CD4-positive, alpha-beta memory T cell (primary cell): ENCODE data around the gene SLC10A7. TPM values are rescaled to one million over a fixed set of nuclear protein-coding genes. Genes with fewer than 3 reads are reported as not detected.
A peak's percentile ranks its signal among the peaks of the same experiment; 100 is the strongest.

ENCODE experiments used
- CTCF ChIA-PET: fragments of 350-600 bp; sonication (Branson Sonifier 250); formaldehyde crosslinking; loops from one replicate; lab custom pipeline; 2021; ENCODE audit warnings: inconsistent platforms; ENCODE audit not compliant: partially characterized antibody; lab: Charles Lee
- POLR2A ChIA-PET: fragments of 350-600 bp; sonication (Branson Sonifier 250); formaldehyde crosslinking; loops from one replicate; lab custom pipeline; 2021; ENCODE audit not compliant: partially characterized antibody; lab: Charles Lee
- DNase-seq, 5 donors: peaks; one replicate each; pipeline versions ENCODE4 v3.0.0 to v3.0.0-alpha.2; 2020 to 2022; ENCODE audit warnings: mixed read lengths in 1 of 5
- H3K27ac ChIP-seq: one replicate; pipeline ENCODE4 v1.7.0; 2013; ENCODE audit warnings: low read depth, low read length
- H3K27me3 ChIP-seq: 2 replicates; pipeline ENCODE4 v1.7.0; 2013; ENCODE audit warnings: mild to moderate bottlenecking, low read length, moderate library complexity; ENCODE audit not compliant: insufficient read depth
- H3K36me3 ChIP-seq: 2 replicates; pipeline ENCODE4 v1.7.0; 2013; ENCODE audit warnings: mild to moderate bottlenecking, low read length, moderate library complexity; ENCODE audit not compliant: insufficient read depth
- H3K4me1 ChIP-seq: 2 replicates; pipeline ENCODE4 v1.7.0; 2013; ENCODE audit warnings: mild to moderate bottlenecking, low read length, moderate library complexity; ENCODE audit not compliant: insufficient read depth
- H3K4me3 ChIP-seq, 2 donors: one replicate each; pipeline ENCODE4 v1.7.0; 2013; ENCODE audit warnings: low read length in 2 of 2, mild to moderate bottlenecking in 1 of 2
- H3K9me3 ChIP-seq, 2 donors: one replicate each; pipeline ENCODE4 v1.7.0; 2013; ENCODE audit warnings: low read length in 2 of 2, control low read depth in 1 of 2; ENCODE audit not compliant: control insufficient read depth in 1 of 2
- H3K27ac Mint-ChIP-seq, 7 donors: one replicate each; pipeline ENCODE4 v1.8.0; 2020 to 2021; ENCODE audit warnings: mixed read lengths in 7 of 7, mild to moderate bottlenecking in 6 of 7, inconsistent platforms in 3 of 7, moderate library complexity in 3 of 7
- H3K27me3 Mint-ChIP-seq, 2 donors: one replicate each; pipeline ENCODE4 v1.8.0; 2020 to 2021; ENCODE audit warnings: mixed read lengths in 2 of 2
- H3K36me3 Mint-ChIP-seq, 2 donors: one replicate each; pipeline ENCODE4 v1.8.0; 2020 to 2021; ENCODE audit warnings: mixed read lengths in 2 of 2, inconsistent platforms in 1 of 2, mild to moderate bottlenecking in 1 of 2
- H3K4me1 Mint-ChIP-seq, 4 donors: one replicate each; pipeline ENCODE4 v1.8.0; 2020 to 2021; ENCODE audit warnings: mixed read lengths in 4 of 4, mild to moderate bottlenecking in 1 of 4
- H3K4me3 Mint-ChIP-seq, 8 donors: one replicate each; pipeline ENCODE4 v1.8.0; 2020 to 2021; ENCODE audit warnings: mixed read lengths in 8 of 8, mild to moderate bottlenecking in 7 of 8, moderate library complexity in 6 of 8, inconsistent platforms in 3 of 8
- H3K9me3 Mint-ChIP-seq, 8 donors: one replicate each; pipeline ENCODE4 v1.8.0; 2020 to 2021; ENCODE audit warnings: mixed read lengths in 8 of 8, mild to moderate bottlenecking in 5 of 8, inconsistent platforms in 3 of 8, moderate library complexity in 1 of 8
- intact Hi-C: fragments of 100-400 bp; cut with micrococcal nuclease; formaldehyde crosslinking; loops from one replicate; pipeline ENCODE4 v1.15.1; 2023
- polyA plus RNA-seq, 2 donors: library from polyadenylated mRNA; unstranded; fragments of 300-500 nt; fragmentation: Illumina TruSeq; gene quantifications; one replicate each; pipeline ENCODE4 v1.2.3, GENCODE V29; 2021
- total RNA-seq, 2 experiments: library from RNA; stranded (reverse); gene quantifications; one replicate each; pipeline ENCODE4 v1.2.3, GENCODE V29; 2021

Gene SLC10A7
- total and polyA plus RNA-seq, 4 experiments from 2014 or later = 9.0 to 17.7 (median 10.1) TPM

DNA sequence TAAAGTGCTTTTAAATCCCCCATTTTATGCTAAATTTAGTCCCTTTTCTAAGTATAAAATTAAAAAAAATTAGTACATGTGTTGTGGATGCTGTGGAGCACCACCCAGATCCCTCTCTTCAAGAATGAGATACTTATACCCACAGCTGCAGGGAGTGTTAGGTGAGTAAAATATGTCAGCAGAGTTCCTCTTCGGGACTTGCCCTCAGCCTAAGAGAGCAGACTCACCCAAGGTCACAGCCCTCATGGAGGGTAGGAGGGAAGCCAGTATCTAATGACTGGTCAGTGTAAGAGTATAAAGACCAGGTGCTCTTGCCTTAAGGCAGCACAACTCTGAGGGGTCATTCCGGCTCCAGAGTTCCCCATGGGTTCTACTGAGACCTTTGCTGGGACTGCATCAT lies 218.9 kb downstream of the SLC10A7 start:
- POLR2A ChIA-PET = no interaction called here
- Mint-ChIP-seq H3K9me3 (peaks cover 0 to 4% (median 2%) of the 10 kb centered on the region in 8 donors), H3K4me1 (peaks cover 0 to 3% (median 0%) of the 10 kb centered on the region in 4 donors), H3K4me3 (no peak overlapping the region), H3K27me3 (no peaks in the 10 kb centered on the region), H3K36me3 (peaks cover 14 to 36% of the 10 kb centered on the region in 2 donors), H3K27ac (no peak overlapping the region)
- intact Hi-C loops = no loop called here
- no peaks in the 10 kb centered on the region for H3K9me3 ChIP-seq
- DNase-seq = no peak
- no peaks in the 10 kb centered on the region for H3K4me1 ChIP-seq
- H3K36me3 ChIP-seq = no peaks in the 10 kb centered on the region
- H3K27me3 ChIP-seq = no peaks in the 10 kb centered on the region
- no peak overlapping the region for H3K4me3 ChIP-seq
- no peak overlapping the region for H3K27ac ChIP-seq
- CTCF ChIA-PET = no interaction called here

DNA sequence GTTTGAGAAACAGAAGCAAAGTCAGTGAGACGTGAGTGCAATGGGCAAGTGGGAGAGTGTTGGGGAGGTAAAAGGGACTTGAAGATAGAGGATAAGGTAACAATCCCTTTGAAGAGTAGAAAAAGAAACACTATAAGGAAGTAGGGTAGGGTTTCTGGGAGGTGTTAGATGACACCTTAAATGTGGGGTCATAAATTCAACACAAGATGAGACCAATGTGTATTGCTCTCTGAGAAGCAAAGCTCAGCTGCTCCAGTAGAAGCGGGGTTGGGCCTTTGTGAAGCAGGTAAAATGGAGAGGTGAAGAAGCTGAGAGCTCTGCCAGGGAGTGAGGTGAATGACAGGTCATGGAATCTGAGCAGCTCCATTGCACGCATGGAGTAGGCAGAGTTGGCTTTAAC lies 222.1 kb downstream of the SLC10A7 start:
- no peaks in the 10 kb centered on the region for H3K9me3 ChIP-seq
- Mint-ChIP-seq H3K36me3 (peaks cover 7 to 25% of the 10 kb centered on the region in 2 donors), H3K4me1 (peaks cover 0 to 3% (median 0%) of the 10 kb centered on the region in 4 donors), H3K27me3 (no peaks in the 10 kb centered on the region), H3K4me3 (no peak overlapping the region), H3K9me3 (peaks cover 0 to 4% (median 2%) of the 10 kb centered on the region in 8 donors), H3K27ac (peak overlapping the region in 1 of 7 donors; percentile 24)
- POLR2A ChIA-PET = no interaction called here
- H3K4me1 ChIP-seq = no peaks in the 10 kb centered on the region
- no peaks in the 10 kb centered on the region for H3K36me3 ChIP-seq
- intact Hi-C loops = no loop called here
- H3K27me3 ChIP-seq = no peaks in the 10 kb centered on the region
- CTCF ChIA-PET = no interaction called here
- no peak overlapping the region for H3K4me3 ChIP-seq
- DNase-seq = no peak
- no peak overlapping the region for H3K27ac ChIP-seq

- POLR2A ChIA-PET = no interaction called here
These were observed 227.0 kb downstream of the SLC10A7 start for GRCh38 chr4:146294776-146295175.

DNA sequence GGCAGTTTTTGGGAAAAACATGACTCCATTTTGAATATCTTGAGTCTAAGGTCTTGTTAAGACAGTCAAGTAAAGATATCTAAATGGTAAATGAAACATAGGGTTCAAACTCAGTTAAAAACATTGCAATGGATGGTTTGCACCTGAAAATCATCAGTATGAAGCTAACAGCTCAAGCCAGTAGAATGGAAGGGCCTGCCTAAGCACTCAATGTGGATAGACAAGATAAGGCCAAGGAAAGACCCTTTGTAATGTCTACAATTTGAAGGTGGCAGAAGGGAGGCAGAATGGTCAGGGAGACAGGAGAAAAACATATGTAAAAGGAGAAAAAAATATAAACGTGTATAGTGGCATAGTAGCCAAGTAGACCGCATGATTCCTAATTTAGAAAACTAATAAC lies 229.2 kb downstream of the SLC10A7 start:
- peak overlapping the region in 1 of 7 donors; percentile 33 for H3K27ac Mint-ChIP-seq
- intact Hi-C loops = no loop called here
- POLR2A ChIA-PET = no interaction called here
- H3K4me3 Mint-ChIP-seq = no peak overlapping the region
- DNase-seq = no peak
- H3K27me3 Mint-ChIP-seq = no peaks in the 10 kb centered on the region
- Histone ChIP-seq H3K36me3 (no peaks in the 10 kb centered on the region), H3K4me3 (no peak overlapping the region), H3K27me3 (no peaks in the 10 kb centered on the region), H3K9me3 (no peaks in the 10 kb centered on the region), H3K4me1 (no peaks in the 10 kb centered on the region), H3K27ac (no peak overlapping the region)
- peaks cover 20 to 40% of the 10 kb centered on the region in 2 donors for H3K36me3 Mint-ChIP-seq
- CTCF ChIA-PET = no interaction called here
- peaks cover 0 to 3% (median 0%) of the 10 kb centered on the region in 8 donors for H3K9me3 Mint-ChIP-seq
- H3K4me1 Mint-ChIP-seq = no peaks in the 10 kb centered on the region

More at GRCh38 chr4:146294776-146295175, 227.0 kb downstream of the SLC10A7 start:
- H3K27ac Mint-ChIP-seq = no peak overlapping the region
- H3K27me3 Mint-ChIP-seq = no peaks in the 10 kb centered on the region
- H3K4me1 Mint-ChIP-seq = peaks cover 0 to 3% (median 0%) of the 10 kb centered on the region in 4 donors
- Histone ChIP-seq H3K27me3 (no peaks in the 10 kb centered on the region), H3K9me3 (no peaks in the 10 kb centered on the region), H3K4me3 (no peak overlapping the region), H3K4me1 (no peaks in the 10 kb centered on the region), H3K27ac (no peak overlapping the region), H3K36me3 (no peaks in the 10 kb centered on the region)
- H3K36me3 Mint-ChIP-seq = peaks cover 14 to 38% of the 10 kb centered on the region in 2 donors
- CTCF ChIA-PET = no interaction called here
- no peak for DNase-seq
- H3K4me3 Mint-ChIP-seq = no peak overlapping the region
- H3K9me3 Mint-ChIP-seq = peaks cover 0 to 3% (median 0%) of the 10 kb centered on the region in 8 donors
- intact Hi-C loops = no loop called here

GRCh38 chr4:146291313-146291712 lies 230.4 kb downstream of the SLC10A7 start:
- CTCF ChIA-PET = no interaction called here
- Histone ChIP-seq H3K4me3 (no peak overlapping the region), H3K27ac (no peak overlapping the region), H3K4me1 (no peaks in the 10 kb centered on the region), H3K9me3 (no peaks in the 10 kb centered on the region), H3K27me3 (no peaks in the 10 kb centered on the region), H3K36me3 (no peaks in the 10 kb centered on the region)
- Mint-ChIP-seq H3K36me3 (peaks cover 20 to 40% of the 10 kb centered on the region in 2 donors), H3K27ac (no peak overlapping the region), H3K4me3 (no peak overlapping the region), H3K4me1 (no peaks in the 10 kb centered on the region), H3K27me3 (no peaks in the 10 kb centered on the region), H3K9me3 (peaks cover 0 to 3% (median 0%) of the 10 kb centered on the region in 8 donors)
- DNase-seq = no peak
- POLR2A ChIA-PET = no interaction called here
- intact Hi-C loops = no loop called here

DNA sequence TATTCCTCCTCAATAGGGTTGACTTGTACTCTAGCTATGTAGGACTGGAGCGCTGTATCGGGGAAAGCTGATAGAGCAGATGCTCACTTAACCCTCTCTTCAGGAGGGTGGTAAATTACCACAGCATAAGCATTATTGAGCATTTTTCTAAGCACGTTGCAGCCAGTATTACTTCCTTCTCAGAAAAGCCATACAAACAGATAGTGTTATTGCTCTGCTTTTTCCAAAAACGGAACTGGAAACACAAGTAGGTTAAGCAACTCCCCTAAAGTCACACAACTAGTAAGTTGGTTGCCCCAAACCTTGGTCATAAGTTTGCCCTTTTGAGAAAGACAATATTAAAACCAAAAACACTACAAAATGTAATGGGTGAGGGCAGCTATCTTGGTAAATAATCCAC lies 233.5 kb downstream of the SLC10A7 start:
- Histone ChIP-seq H3K36me3 (no peaks in the 10 kb centered on the region), H3K4me1 (no peaks in the 10 kb centered on the region), H3K27ac (no peak overlapping the region), H3K4me3 (no peak overlapping the region), H3K27me3 (no peaks in the 10 kb centered on the region), H3K9me3 (no peaks in the 10 kb centered on the region)
- CTCF ChIA-PET = no interaction called here
- intact Hi-C loops = no loop called here
- peaks cover 0 to 3% (median 0%) of the 10 kb centered on the region in 8 donors for H3K9me3 Mint-ChIP-seq
- DNase-seq = no peak
- H3K27me3 Mint-ChIP-seq = no peaks in the 10 kb centered on the region
- no peaks in the 10 kb centered on the region for H3K4me1 Mint-ChIP-seq
- peaks cover 21 to 29% of the 10 kb centered on the region in 2 donors for H3K36me3 Mint-ChIP-seq
- no peak overlapping the region for H3K27ac Mint-ChIP-seq
- no peak overlapping the region for H3K4me3 Mint-ChIP-seq
- POLR2A ChIA-PET = no interaction called here

DNA sequence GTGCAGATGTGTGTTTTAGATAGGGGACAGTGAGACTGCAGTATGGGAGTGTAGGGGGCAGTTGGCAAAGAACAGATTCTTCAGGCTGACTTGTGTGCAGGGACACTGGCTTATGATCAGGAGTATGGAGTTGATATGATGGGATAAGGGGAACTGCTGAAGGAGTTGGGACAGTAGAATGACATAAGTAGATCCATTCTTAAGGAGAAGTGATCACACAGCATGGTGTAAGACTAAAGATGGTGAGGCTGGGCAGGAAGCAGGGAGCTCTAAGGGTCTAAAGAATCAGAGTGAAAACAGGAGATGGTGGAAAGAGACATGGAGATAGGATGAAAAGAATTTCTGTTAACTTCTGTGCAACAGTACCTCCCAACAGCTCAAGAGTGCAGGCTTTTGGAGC lies 236.7 kb downstream of the SLC10A7 start:
- no peak overlapping the region for H3K27ac ChIP-seq
- H3K4me1 ChIP-seq = no peaks in the 10 kb centered on the region
- Mint-ChIP-seq H3K27ac (no peak overlapping the region), H3K4me1 (no peaks in the 10 kb centered on the region), H3K36me3 (peaks cover 17 to 25% of the 10 kb centered on the region in 2 donors), H3K27me3 (no peaks in the 10 kb centered on the region), H3K4me3 (no peak overlapping the region), H3K9me3 (no peaks in the 10 kb centered on the region)
- H3K27me3 ChIP-seq = no peaks in the 10 kb centered on the region
- no peak overlapping the region for H3K4me3 ChIP-seq
- H3K9me3 ChIP-seq = no peaks in the 10 kb centered on the region
- ChIA-PET CTCF (interaction anchor here (1.2 kb wide), 1 partner anchor 8 kb away, joined by 3 read pairs; no protein-coding TSS in a partner anchor), POLR2A (no interaction called here)
- no peaks in the 10 kb centered on the region for H3K36me3 ChIP-seq
- no peak for DNase-seq
- intact Hi-C loops = no loop called here
